K562 (cell line): ENCODE measurements around the gene FAM110D. TPM values are rescaled to one million over a fixed set of nuclear protein-coding genes. Genes with fewer than 3 reads are reported as not detected.
A peak's percentile ranks its signal among the peaks of the same experiment; 100 is the strongest.

Experiments
- BCL6 ChIP-seq: fragments of 250-450 bp; sonication (Bioruptor Pico); IDR thresholded peaks from 2 replicates; pipeline ENCODE4 v1.4.0; 2020
- BMI1 ChIP-seq: fragments of 150-350 bp; IDR thresholded peaks from 2 replicates; pipeline ENCODE4 v1.6.1; 2014; ENCODE audit warnings: low read length
- BRD4 ChIP-seq: fragments of 200-600 bp; sonication (generic); IDR thresholded peaks from 2 replicates; pipeline ENCODE4 v1.6.1; 2017; ENCODE audit warnings: inconsistent platforms
- CTCFL ChIP-seq: IDR thresholded peaks from 2 replicates; pipeline ENCODE4 v1.6.1; 2011; ENCODE audit warnings: borderline replicate concordance, low read depth, mild to moderate bottlenecking, moderate library complexity, low read length; ENCODE audit not compliant: insufficient read depth, poor library complexity, severe bottlenecking
- FOXJ2 ChIP-seq: fragments of 200-800 bp; sonication (Bioruptor generic); IDR thresholded peaks from 2 replicates; pipeline ENCODE4 v1.6.1; 2016; ENCODE audit warnings: missing genetic modification characterization, missing compliant biosample characterization
- HNRNPUL1 ChIP-seq: fragments of 200-400 bp; formaldehyde crosslinking; IDR thresholded peaks from 2 replicates; pipeline ENCODE4 v1.6.1; 2017; ENCODE audit warnings: low read length
- ILK ChIP-seq: fragments of 450-650 bp; IDR thresholded peaks from 2 replicates; pipeline ENCODE4 v1.6.1; 2016; ENCODE audit warnings: missing genetic modification characterization, low read depth, mild to moderate bottlenecking, missing compliant biosample characterization, moderate library complexity, borderline replicate concordance
- MAFG ChIP-seq: fragments of 450-650 bp; conservative IDR thresholded peaks from 2 replicates; pipeline ENCODE4 v1.6.1; 2016; ENCODE audit warnings: missing genetic modification characterization, missing compliant biosample characterization
- MAFK ChIP-seq: IDR thresholded peaks from 2 replicates; pipeline ENCODE4 v1.6.1; 2011; ENCODE audit warnings: low read length, improper control_type of control experiment
- NFIX ChIP-seq: fragments of 250-450 bp; sonication (Bioruptor Pico); IDR thresholded peaks from 2 replicates; pipeline ENCODE4 v1.4.0; 2020; ENCODE audit warnings: low read depth, mild to moderate bottlenecking, moderate library complexity
- PCBP2 ChIP-seq: fragments of 200-400 bp; formaldehyde crosslinking; IDR thresholded peaks from 2 replicates; pipeline ENCODE4 v1.6.1; 2018; ENCODE audit warnings: low read length, low read depth, mild to moderate bottlenecking, moderate library complexity; ENCODE audit not compliant: poor library complexity, severe bottlenecking
- POLR3A ChIP-seq: IDR thresholded peaks from 2 replicates; pipeline ENCODE4 v1.6.1; 2011; ENCODE audit warnings: borderline replicate concordance, mild to moderate bottlenecking, moderate library complexity; ENCODE audit not compliant: insufficient read length, insufficient read depth; ENCODE audit errors: extremely low read depth
- RAD21 ChIP-seq, 2 experiments: fragments of 250-450 bp in 1 of 2; fragments of 450-650 bp in 1 of 2; sonication (Bioruptor Pico) in 1 of 2; formaldehyde crosslinking in 1 of 2; IDR thresholded peaks in 1 of 2; conservative IDR thresholded peaks in 1 of 2; 2 replicates each; pipeline versions ENCODE4 v1.4.0 to v1.8.0; 2020 to 2022; ENCODE audit warnings: mild to moderate bottlenecking in 2 of 2, moderate library complexity in 1 of 2
- RFX5 ChIP-seq: IDR thresholded peaks from 2 replicates; pipeline ENCODE4 v1.6.1; 2011; ENCODE audit warnings: low read depth, mild to moderate bottlenecking, improper control_type of control experiment, low read length
- SAFB ChIP-seq: fragments of 200-400 bp; formaldehyde crosslinking; IDR thresholded peaks from 2 replicates; pipeline ENCODE4 v1.6.1; 2017; ENCODE audit warnings: low read depth, low read length, borderline replicate concordance
- SMAD3 ChIP-seq: fragments of 450-650 bp; formaldehyde crosslinking; conservative IDR thresholded peaks from 2 replicates; pipeline ENCODE4 v1.4.0; 2020; ENCODE audit warnings: mild to moderate bottlenecking
- SNRNP70 ChIP-seq: fragments of 200-400 bp; formaldehyde crosslinking; optimal IDR thresholded peaks from 2 replicates; pipeline ENCODE3; 2017; ENCODE audit warnings: low read depth, low read length
- SRF ChIP-seq, 2 experiments: fragments of 250-450, 450-650 bp in 1 of 2; sonication (Bioruptor Pico) in 1 of 2; sonication (generic) in 1 of 2; formaldehyde crosslinking; IDR thresholded peaks; 2 replicates each; pipeline versions ENCODE4 v1.5.0 to v1.5.1; 2020 to 2022; ENCODE audit warnings: mild to moderate bottlenecking in 1 of 2, missing genetic modification reagents in 1 of 2
- ZBTB17 ChIP-seq: fragments of 450-650 bp; formaldehyde crosslinking; IDR thresholded peaks from 2 replicates; pipeline ENCODE4 v1.4.0; 2020; ENCODE audit warnings: mild to moderate bottlenecking
- ZNF143 ChIP-seq: sonication (generic); formaldehyde crosslinking; IDR thresholded peaks from 2 replicates; pipeline ENCODE4 v1.9.0; 2022; ENCODE audit warnings: mild to moderate bottlenecking, missing genetic modification reagents
- ZNF197 ChIP-seq: fragments of 200-800 bp; sonication (Bioruptor generic); IDR thresholded peaks from 2 replicates; pipeline ENCODE4 v1.6.1; 2016; ENCODE audit warnings: low read depth, missing genetic modification characterization, missing compliant biosample characterization
- ZNF551 ChIP-seq: fragments of 250-450 bp; sonication (Bioruptor Pico); IDR thresholded peaks from 2 replicates; pipeline ENCODE4 v1.5.0; 2021; ENCODE audit warnings: mild to moderate bottlenecking, moderate library complexity
- ZNF707 ChIP-seq: fragments of 250-450 bp; sonication (Bioruptor Pico); conservative IDR thresholded peaks from 2 replicates; pipeline ENCODE4 v1.8.0; 2022; ENCODE audit warnings: inconsistent platforms, mild to moderate bottlenecking, moderate library complexity
- polyA plus RNA-seq, 8 experiments: library from polyadenylated mRNA; depleted of rRNA in 4 of 8; stranded (reverse) in 5 of 8; unstranded in 3 of 8; fragments of >200 nt; fragmentation: Nextera tagmentation in 2 of 8; fragmentation: Illumina TruSeq in 1 of 8; extraction: Ambion mirVana in 2 of 8; extraction: Trizol in 1 of 8; gene quantifications; 2 replicates each; pipeline versions ENCODE4 v1.2.1 to v1.2.3, GENCODE V29; 2011 to 2014; ENCODE audit warnings: inconsistent platforms in 1 of 8, missing spikeins in 1 of 8
- total RNA-seq, 7 experiments: library from RNA; depleted of rRNA in 6 of 7; stranded (reverse); fragments of >200 nt in 6 of 7; fragmentation: Illumina TruSeq in 2 of 7; extraction: Trizol in 2 of 7; gene quantifications; 2 replicates each; pipeline versions ENCODE4 v1.2.1 to v1.2.3, GENCODE V29; 2011 to 2021; ENCODE audit warnings: low replicate concordance in 1 of 7
- TF ChIP-seq, protein P1 (sequence below): fragments of 450-650 bp; IDR thresholded peaks from 2 replicates; pipeline ENCODE4 v1.6.1; 2016; ENCODE audit warnings: missing biosample characterization, missing genetic modification characterization
- TF ChIP-seq, protein P2 (sequence below): fragments of 250-450 bp; sonication (Bioruptor Pico); IDR thresholded peaks from 2 replicates; pipeline ENCODE4 v1.4.0; 2020; ENCODE audit warnings: mild to moderate bottlenecking, moderate library complexity, borderline replicate concordance

The FAM110D gene
- total and polyA plus RNA-seq, 9 of the 15 experiments (the other 6 are each of a cell fraction or from before 2014, with no cell fraction given) = 0.04 to 1.1 (median 0.33) TPM

DNA sequence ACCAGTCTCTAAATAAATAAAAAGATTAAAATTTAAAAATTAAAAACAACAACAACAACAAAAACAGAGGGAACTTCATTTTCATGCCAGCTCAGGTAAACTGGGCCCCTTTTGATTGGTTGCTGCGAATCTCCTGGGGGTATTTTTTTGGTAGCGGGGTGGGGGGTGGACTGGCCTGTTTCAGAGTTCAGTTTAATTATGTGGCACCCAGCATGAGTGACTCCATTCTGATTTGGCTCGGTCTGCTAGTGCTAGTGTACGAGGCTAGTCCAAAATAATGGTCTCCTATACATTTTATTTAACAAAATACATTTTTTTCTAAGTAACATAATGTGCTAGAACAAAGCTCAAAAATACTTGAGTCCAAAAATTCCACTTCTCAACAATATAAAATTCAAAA is 29.1 kb upstream of the FAM110D start (continued):
- no peak for TF ChIP-seq MAFG (tag)
- no peak for TF ChIP-seq MAFK
- peak; percentile 35; the same call in 1 of the 2 replicates for TF ChIP-seq ZNF197 (CRISPR knock-in tag)
- no peak for TF ChIP-seq BMI1
- TF ChIP-seq ZNF143 (CRISPR knock-in tag) = no peak
- no peak for TF ChIP-seq POLR3A
- TF ChIP-seq SMAD3 = 0 out of 2 replicates have a peak, but pooled peaks have one; percentile 14
- no peak for TF ChIP-seq ZBTB17 (CRISPR knock-in tag)
- no peak for TF ChIP-seq RFX5
- TF ChIP-seq FOXJ2 (tag) = no peak
- TF ChIP-seq BCL6 (CRISPR knock-in tag) = peak; percentile 59; the same call in 1 of the 2 replicates
- no peak for TF ChIP-seq SNRNP70
- no peak for TF ChIP-seq SRF (CRISPR knock-in tag; IDR thresholded peaks at IDR 0.05)
- TF ChIP-seq, protein P1, sequence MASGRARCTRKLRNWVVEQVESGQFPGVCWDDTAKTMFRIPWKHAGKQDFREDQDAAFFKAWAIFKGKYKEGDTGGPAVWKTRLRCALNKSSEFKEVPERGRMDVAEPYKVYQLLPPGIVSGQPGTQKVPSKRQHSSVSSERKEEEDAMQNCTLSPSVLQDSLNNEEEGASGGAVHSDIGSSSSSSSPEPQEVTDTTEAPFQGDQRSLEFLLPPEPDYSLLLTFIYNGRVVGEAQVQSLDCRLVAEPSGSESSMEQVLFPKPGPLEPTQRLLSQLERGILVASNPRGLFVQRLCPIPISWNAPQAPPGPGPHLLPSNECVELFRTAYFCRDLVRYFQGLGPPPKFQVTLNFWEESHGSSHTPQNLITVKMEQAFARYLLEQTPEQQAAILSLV = no peak
- TF ChIP-seq HNRNPUL1 = no peak
- no peak for TF ChIP-seq PCBP2
- 0 out of 2 replicates have a peak, but pooled peaks have one; percentile 28 for TF ChIP-seq ILK (tag)
- TF ChIP-seq SAFB = no peak
- no peak for TF ChIP-seq CTCFL
- no peak; the same call in 1 of the 2 replicates for TF ChIP-seq ZNF707 (CRISPR knock-in tag)
- TF ChIP-seq, protein P2, sequence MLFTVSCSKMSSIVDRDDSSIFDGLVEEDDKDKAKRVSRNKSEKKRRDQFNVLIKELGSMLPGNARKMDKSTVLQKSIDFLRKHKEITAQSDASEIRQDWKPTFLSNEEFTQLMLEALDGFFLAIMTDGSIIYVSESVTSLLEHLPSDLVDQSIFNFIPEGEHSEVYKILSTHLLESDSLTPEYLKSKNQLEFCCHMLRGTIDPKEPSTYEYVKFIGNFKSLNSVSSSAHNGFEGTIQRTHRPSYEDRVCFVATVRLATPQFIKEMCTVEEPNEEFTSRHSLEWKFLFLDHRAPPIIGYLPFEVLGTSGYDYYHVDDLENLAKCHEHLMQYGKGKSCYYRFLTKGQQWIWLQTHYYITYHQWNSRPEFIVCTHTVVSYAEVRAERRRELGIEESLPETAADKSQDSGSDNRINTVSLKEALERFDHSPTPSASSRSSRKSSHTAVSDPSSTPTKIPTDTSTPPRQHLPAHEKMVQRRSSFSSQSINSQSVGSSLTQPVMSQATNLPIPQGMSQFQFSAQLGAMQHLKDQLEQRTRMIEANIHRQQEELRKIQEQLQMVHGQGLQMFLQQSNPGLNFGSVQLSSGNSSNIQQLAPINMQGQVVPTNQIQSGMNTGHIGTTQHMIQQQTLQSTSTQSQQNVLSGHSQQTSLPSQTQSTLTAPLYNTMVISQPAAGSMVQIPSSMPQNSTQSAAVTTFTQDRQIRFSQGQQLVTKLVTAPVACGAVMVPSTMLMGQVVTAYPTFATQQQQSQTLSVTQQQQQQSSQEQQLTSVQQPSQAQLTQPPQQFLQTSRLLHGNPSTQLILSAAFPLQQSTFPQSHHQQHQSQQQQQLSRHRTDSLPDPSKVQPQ (CRISPR knock-in tag) = no peak
- no peak for TF ChIP-seq ZNF551
- no peak for TF ChIP-seq RAD21 (CRISPR knock-in tag; conservative IDR thresholded peaks at IDR 0.05 in 1 of 2, IDR thresholded peaks at IDR 0.05 in 1 of 2)
- no peak for TF ChIP-seq NFIX (CRISPR knock-in tag)
- TF ChIP-seq BRD4 = no peak
